RPMI7951 (cell line): Measurements from ENCODE around the gene SPECC1. TPM values are rescaled to one million over a fixed set of nuclear protein-coding genes. Genes with fewer than 3 reads are reported as not detected.
"Not testable (repeated sequence)": the region's sequence is repeated elsewhere in the genome, so short reads cannot be mapped to it uniquely, and the experiment has no call there.

Experiments used
- DNase-seq: peaks from one replicate; pipeline ENCODE4 v3.0.0-alpha.2; 2012; ENCODE audit warnings: low read depth
- total RNA-seq: library from RNA; depleted of rRNA; stranded (reverse); fragments of >200 nt; shearing (Covaris generic); gene quantifications from 2 replicates; pipeline ENCODE4 v1.2.3, GENCODE V29; 2014

The SPECC1 gene
- total RNA-seq, 1 experiment from 2014 or later = 40.3 TPM

DNA sequence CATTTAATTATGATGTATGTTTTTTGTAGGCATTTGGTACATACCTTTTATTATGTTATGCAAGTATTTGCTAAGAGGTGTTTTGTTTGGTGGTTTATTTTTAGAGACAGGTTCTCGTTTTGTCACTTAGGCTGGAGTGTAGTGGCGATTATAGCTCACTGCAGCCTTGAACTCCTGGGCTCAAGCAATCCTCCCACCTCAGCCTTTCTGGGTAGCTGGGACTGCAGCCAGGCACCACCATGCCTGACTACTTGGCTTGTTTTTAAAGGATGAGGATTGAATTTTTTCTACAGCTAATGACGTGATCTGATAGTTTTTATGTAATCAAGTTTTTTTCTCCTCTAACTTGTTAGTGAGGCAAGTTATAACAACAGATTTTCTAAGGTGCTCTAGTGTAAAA is 199.6 kb downstream of the SPECC1 start:
- no peak for DNase-seq

- no peak for DNase-seq
These were observed 201.0 kb downstream of the SPECC1 start for GRCh38 chr17:20210180-20210579.

- DNase-seq = no peak
These were observed 201.5 kb downstream of the SPECC1 start for GRCh38 chr17:20210614-20211013.

- DNase-seq = no peak
These were observed 202.1 kb downstream of the SPECC1 start for GRCh38 chr17:20211246-20211645.

- DNase-seq = no peak
These were observed 204.3 kb downstream of the SPECC1 start for GRCh38 chr17:20213449-20213848.

- DNase-seq = no peak
These were observed 205.6 kb downstream of the SPECC1 start for GRCh38 chr17:20214794-20215193.

- no peak for DNase-seq
These were observed 207.1 kb downstream of the SPECC1 start for GRCh38 chr17:20216154-20216815.

DNA sequence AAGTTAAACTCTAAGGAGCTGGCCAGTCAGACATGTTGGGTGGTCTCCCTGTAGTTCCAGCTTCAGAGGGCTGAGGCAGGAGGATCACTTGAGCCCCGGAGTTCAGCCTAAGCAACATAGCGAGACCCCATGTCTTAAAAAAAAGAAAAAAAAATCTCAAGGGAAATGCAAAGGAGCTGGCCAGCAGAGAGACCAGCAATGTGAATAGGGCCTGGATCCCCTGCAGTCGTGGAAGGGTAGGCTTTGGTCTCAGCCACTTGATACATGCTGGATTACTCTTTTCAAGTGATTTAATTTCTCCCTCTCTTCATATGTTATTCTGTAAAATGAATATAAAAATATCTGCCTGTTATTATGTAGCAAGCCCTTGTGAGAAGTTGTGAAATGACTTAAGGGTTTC is 207.7 kb downstream of the SPECC1 start:
- DNase-seq = no peak

DNA sequence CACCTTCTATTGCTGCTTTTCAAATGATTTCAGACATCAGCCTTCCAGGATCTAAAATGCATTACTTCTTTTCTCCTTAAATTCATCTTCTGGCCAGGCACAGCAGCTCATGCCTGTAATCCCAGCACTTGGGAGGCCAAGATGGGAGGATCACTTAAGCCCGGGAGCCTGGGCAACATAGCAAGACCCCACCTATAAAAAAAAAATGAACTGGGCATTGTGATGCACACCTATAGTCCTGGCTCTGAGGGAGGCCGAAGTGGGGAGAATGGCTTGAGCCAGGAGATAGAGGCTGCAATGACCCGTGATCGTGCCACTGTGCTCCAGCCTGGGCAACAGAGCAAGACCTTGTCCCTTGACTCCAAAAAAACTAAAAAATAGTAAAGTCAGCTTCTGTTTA is 208.5 kb downstream of the SPECC1 start:
- DNase-seq = no peak

DNA sequence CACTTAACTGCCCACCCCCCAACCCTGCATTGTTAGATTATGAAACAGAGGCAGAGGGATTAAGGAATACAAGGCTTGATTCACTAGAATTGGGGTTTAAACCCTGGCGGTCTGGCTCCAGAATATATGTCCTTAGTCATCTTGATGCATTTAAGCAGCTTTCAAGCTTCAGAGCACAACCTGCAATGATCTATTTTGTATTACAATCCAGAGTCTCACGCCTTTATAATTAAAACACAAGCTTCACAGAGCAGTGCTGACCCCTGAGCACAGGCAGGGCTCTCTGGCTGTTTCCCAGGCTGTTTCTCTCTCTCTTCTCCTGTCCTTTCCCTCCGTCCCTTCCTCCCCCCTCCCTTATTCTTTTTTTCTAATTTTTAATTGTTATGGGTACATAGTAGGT is 209.1 kb downstream of the SPECC1 start:
- no peak for DNase-seq

DNA sequence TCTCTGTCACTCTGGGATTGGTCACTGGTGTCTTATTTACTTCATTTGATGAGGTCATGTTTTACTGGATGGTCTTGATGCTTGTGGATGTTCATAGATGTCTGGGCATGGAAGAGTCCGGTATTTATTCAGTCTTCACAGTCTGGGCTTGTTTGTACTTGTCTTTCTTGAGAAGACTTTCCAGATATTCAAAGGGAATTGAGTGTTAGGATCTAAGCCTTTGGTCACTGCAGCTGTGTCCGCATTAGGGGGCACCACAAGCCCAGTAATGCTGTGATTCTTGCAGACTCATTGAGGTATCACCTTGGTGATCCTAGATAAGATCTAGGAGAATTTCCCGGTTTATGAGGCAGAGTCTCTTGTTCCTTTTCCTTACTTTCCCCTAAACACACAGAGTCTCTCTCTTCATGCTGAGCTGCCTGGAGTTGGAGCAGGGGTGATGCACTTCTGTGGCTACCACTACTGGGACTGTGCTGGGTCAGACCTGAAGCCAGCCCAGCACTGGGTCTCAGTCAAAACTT is 214.7 kb downstream of the SPECC1 start:
- peak; percentile 45 for DNase-seq

GRCh38 chr17:20224379-20224778 is 215.2 kb downstream of the SPECC1 start:
- no peak for DNase-seq

DNA sequence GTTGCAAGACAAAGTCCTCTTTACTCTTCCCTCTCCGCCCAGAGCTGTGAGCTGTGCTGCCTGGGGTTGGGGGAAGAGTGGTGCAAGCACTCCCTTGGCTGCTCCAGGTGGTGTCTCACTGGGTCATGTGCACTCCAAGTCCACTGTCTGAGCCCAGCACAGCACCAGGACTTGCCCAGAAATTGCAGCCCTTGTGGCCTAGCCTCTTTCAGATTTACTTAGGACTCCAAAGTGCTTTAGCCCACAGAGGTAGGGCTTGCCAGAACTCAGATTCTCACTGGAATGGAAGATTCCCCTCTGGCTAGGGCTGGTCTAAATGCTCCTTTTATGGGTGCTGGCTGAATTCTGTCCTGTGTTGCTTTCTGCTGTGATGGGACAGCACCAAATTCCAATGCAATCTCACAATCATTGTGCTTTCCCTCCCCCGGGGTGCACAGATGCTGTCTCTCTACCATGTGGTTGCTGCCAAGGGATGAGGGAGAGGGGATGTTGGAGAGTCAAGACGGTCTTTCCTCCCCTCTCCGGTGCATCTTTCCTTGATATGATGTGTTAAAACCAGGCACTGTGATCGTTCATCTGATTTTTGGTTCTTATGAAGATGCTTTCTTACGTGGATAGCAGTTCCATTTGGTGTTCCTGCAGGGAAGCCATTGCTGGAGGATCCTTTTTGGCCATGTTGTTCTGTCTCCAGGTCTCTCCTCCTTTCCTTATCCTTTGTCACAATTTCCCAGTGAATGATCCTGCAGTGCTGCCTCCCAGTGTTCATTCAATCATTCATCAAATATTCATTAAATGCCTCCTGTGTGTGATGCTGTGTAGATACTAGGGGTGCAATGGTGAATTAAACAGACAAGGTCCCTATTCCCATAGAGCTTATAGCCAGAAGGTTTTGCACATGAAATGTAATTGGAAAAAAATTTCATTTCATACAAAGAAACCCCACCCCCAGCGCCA is 216.3 kb downstream of the SPECC1 start:
- peak; percentile 61 for DNase-seq

DNA sequence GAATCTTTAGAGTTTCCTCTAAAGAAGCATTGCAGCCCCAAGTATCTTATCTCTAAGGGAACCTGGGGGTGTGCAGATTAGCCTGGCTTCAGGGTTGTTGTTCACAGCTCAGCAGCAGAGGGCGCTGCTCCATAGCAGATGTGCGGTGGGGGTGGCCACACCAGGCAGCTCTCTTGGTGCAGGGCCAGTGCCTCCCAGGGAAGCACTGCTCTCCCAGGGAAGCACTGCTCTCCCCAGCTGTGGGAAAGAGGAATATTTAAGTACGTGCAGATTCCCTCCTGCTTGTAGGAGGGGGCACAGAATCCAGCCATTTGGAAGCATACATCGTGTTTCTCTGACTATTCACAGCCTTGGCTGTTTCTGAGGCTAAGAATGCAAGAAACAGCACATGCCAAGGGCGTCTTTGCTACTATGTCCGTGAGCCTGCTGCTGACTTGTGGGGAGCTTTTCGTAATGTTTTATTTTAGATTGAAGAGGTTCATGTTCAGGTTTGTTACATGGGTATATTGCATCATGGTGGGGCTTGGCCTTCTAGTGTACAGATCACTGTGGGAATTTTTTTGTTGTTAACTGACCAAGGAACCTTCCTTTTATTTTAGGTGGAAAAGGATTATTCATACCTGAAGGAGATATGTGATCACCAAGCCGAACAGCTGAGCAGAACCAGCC is 217.8 kb downstream of the SPECC1 start:
- DNase-seq = peak; percentile 69

DNA sequence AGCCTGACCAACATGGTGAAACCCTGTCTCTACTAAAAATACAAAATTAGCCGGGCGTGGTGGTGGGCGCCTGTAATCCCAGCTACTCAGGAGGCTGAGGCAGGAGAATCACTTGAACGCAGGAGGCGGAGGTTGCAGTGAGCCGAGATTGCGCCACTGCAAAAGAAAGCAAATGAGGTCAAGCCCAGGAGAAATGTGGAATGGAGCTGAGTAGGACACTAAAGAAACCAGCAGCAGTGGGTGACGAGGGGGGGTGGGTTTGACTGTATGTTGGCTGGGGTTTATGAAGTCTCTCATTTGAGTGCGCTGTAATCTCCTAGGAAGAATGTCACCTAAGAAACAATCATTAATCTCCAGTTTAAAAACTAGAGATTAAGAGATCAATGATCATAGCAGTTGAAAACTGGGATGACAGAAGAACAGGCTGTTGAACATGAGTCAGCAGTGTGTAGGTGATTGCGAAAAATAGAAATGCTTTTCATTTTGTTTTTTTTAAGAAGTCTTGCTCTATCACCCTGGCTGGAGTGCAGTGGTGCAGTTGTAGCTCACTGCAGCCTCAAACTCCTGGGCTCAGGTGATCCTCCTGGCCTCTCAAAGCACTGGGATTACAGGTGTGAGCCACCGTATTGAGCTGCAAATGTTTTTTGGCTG is 218.7 kb downstream of the SPECC1 start:
- DNase-seq = not testable (repeated sequence)

DNA sequence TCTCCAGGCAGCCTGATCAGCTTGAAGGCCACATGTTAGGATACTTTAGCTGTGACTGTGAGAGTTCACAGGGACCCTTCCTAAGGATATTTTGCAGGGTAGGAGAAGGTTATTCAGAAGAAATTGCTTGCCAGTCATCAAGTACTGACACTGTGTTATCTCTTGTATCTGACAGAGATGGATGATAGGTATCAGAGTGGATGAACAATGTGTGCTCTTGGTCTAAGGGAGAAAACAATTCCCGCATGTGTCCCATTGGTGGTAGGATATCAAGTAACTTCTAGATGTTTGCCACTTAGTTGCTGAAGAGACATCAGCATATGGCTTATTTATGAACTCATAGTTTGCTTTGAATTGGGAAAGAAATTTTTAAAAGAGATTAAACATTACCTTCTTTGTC is 219.3 kb downstream of the SPECC1 start:
- no peak for DNase-seq

- DNase-seq = no peak
These were observed 219.7 kb downstream of the SPECC1 start for GRCh38 chr17:20228860-20229259.

DNA sequence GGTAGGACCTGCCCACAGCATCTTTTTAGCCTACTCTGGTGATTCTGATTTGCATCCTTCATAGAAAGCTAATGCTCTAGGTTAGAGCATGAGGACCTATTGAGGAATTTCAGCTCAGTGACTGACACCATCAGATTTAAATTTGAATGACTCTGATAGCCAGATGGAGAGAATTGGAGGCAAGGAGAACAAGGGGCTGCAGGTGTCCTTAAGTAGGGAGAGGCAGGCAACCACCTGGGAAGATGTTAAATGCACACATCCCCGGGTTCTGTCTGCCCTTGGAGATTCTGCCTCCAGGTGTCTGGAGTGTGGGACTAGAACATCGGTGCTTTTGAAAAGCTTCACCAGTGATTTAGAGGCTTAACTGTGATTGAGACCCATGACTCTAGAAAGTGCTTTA is 221.8 kb downstream of the SPECC1 start:
- DNase-seq = no peak

- no peak for DNase-seq
These were observed 223.5 kb downstream of the SPECC1 start for GRCh38 chr17:20232611-20233010.

- DNase-seq = no peak
These were observed 225.1 kb downstream of the SPECC1 start for GRCh38 chr17:20234276-20234675.

DNA sequence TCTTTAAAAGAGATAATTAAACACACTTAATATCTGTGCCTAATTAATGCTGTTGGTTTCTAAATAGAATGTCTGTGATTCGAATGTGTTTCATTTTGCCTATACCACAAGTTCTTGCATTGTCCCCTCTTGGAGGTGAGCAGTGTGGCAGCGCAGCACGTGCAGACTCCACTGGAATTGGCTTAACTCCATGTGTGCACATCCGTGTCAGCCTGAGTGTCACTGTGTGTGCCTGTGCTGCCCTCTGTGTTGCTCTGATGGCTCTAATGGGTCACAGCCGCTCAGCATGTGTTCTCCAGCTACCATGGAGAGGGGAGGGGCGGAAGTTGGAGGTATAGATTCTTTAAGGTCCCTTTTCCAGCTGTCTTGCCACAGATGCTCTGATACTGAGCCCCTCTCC is 226.6 kb downstream of the SPECC1 start:
- no peak for DNase-seq
